ENCODE results near the gene PRR5. TPM values are rescaled to one million over a fixed set of nuclear protein-coding genes. Genes with fewer than 3 reads are reported as not detected.
"Not testable (repeated sequence)": the region's sequence is repeated elsewhere in the genome, so short reads cannot be mapped to it uniquely, and the experiment has no call there.

Gene PRR5
- total and polyA plus RNA-seq, 2 experiments from 2014 or later = 15.3 to 31.4 TPM

GRCh38 chr22:44676066-44676440 lies 26.0 kb upstream of the PRR5 start:
- not testable (repeated sequence) for ATAC-seq; H3K4me3 Mint-ChIP-seq; DNase-seq (ENCODE audit: low spot score); H3K27ac ChIP-seq (ENCODE audit: low read depth); H3K36me3 ChIP-seq (ENCODE audit: insufficient read depth); H3K9me3 Mint-ChIP-seq; H3K36me3 Mint-ChIP-seq (ENCODE audit: low read depth); H3K27me3 ChIP-seq (ENCODE audit: insufficient read depth); H3K79me2 ChIP-seq (replicated peaks; ENCODE audit: insufficient read depth); H3K27ac Mint-ChIP-seq; H3K4me2 ChIP-seq; H3K4me1 ChIP-seq (ENCODE audit: insufficient read depth); H3K27me3 Mint-ChIP-seq (ENCODE audit: insufficient read depth, low read depth, poor library complexity); H4K20me1 ChIP-seq (replicated peaks; ENCODE audit: insufficient read depth); H3K4me3 ChIP-seq; H3F3A ChIP-seq (replicated peaks; ENCODE audit: low read depth); H2AFZ ChIP-seq; H3K9me2 ChIP-seq (ENCODE audit: insufficient read depth)
- H3K4me1 Mint-ChIP-seq = peaks cover 19% of the 10 kb centered on the region

GRCh38 chr22:44676441-44677352 lies 25.3 kb upstream of the PRR5 start:
- DNase-seq (ENCODE audit: low spot score) (peak; percentile 32), ATAC-seq (peak; percentile 63)
- no peak overlapping the region for H3K4me3 ChIP-seq
- no peaks in the 10 kb centered on the region for H3F3A ChIP-seq (replicated peaks; ENCODE audit: low read depth)
- no peaks in the 10 kb centered on the region for H4K20me1 ChIP-seq (replicated peaks; ENCODE audit: insufficient read depth)
- TF ChIP-seq ZNF462 (CRISPR knock-in tag; IDR thresholded peaks at IDR 0.05) = no peak
- no peak for TF ChIP-seq ETS1 (IDR thresholded peaks at IDR 0.05)
- no peak for TF ChIP-seq CTCF (conservative IDR thresholded peaks at IDR 0.05; ENCODE audit: low read depth in 2 of 2)
- no peak for TF ChIP-seq EZH2phosphoT487 (IDR thresholded peaks at IDR 0.05; ENCODE audit: unreplicated experiment)
- TF ChIP-seq ZNF331 (CRISPR knock-in tag; IDR thresholded peaks at IDR 0.05; ENCODE audit: low read depth) = no peak
- TF ChIP-seq STAT1 (IDR thresholded peaks at IDR 0.05; ENCODE audit: unreplicated experiment) = no peak
- H3K27ac ChIP-seq (ENCODE audit: low read depth) = no peak overlapping the region
- peaks cover 13% of the 10 kb centered on the region for H3K27me3 Mint-ChIP-seq (ENCODE audit: insufficient read depth, low read depth, poor library complexity)
- H3K36me3 Mint-ChIP-seq (ENCODE audit: low read depth) = no peaks in the 10 kb centered on the region
- peak overlapping the region; percentile 32; the same call in 1 of the 2 replicates for H3K4me2 ChIP-seq
- H3K79me2 ChIP-seq (replicated peaks; ENCODE audit: insufficient read depth) = no peaks in the 10 kb centered on the region
- H3K27me3 ChIP-seq (ENCODE audit: insufficient read depth) = no peaks in the 10 kb centered on the region
- no peaks in the 10 kb centered on the region for H3K36me3 ChIP-seq (ENCODE audit: insufficient read depth)
- H3K27ac Mint-ChIP-seq = peak overlapping the region; percentile 80; the same call in 1 of the 2 replicates
- peaks cover 19% of the 10 kb centered on the region for H3K4me1 Mint-ChIP-seq
- peak overlapping the region; percentile 95 for H2AFZ ChIP-seq
- no peaks in the 10 kb centered on the region for H3K9me3 Mint-ChIP-seq
- no peak overlapping the region for H3K4me3 Mint-ChIP-seq
- no peaks in the 10 kb centered on the region for H3K9me2 ChIP-seq (ENCODE audit: insufficient read depth)
- H3K4me1 ChIP-seq (ENCODE audit: insufficient read depth) = no peaks in the 10 kb centered on the region; the same call in 1 of the 2 replicates

All from GM23338 (cell line).